KOPT-K1 (cell line): ENCODE data around the gene ITGA2B.
"Not testable (repeated sequence)": the region's sequence is repeated elsewhere in the genome, so short reads cannot be mapped to it uniquely, and the experiment has no call there.

Source experiments
- H3K27ac ChIP-seq: fragments of 200-600 bp; sonication (generic); 2 replicates; pipeline ENCODE4 v1.5.1; 2016; ENCODE audit warnings: antibody characterized with exemption, mild to moderate bottlenecking, low read depth, low read length; ENCODE audit not compliant: poor library complexity, severe bottlenecking
- H3K36me3 ChIP-seq: fragments of 200-600 bp; sonication (generic); 2 replicates; pipeline ENCODE4 v1.5.1; 2017; ENCODE audit warnings: antibody characterized with exemption, mild to moderate bottlenecking, low read length, moderate library complexity; ENCODE audit not compliant: insufficient read depth
- H3K9me3 ChIP-seq: fragments of 200-600 bp; sonication (generic); 2 replicates; pipeline ENCODE4 v1.5.1; 2017; ENCODE audit warnings: antibody characterized with exemption, low read length, mild to moderate bottlenecking; ENCODE audit not compliant: insufficient read depth, poor library complexity, severe bottlenecking

The ITGA2B gene

DNA sequence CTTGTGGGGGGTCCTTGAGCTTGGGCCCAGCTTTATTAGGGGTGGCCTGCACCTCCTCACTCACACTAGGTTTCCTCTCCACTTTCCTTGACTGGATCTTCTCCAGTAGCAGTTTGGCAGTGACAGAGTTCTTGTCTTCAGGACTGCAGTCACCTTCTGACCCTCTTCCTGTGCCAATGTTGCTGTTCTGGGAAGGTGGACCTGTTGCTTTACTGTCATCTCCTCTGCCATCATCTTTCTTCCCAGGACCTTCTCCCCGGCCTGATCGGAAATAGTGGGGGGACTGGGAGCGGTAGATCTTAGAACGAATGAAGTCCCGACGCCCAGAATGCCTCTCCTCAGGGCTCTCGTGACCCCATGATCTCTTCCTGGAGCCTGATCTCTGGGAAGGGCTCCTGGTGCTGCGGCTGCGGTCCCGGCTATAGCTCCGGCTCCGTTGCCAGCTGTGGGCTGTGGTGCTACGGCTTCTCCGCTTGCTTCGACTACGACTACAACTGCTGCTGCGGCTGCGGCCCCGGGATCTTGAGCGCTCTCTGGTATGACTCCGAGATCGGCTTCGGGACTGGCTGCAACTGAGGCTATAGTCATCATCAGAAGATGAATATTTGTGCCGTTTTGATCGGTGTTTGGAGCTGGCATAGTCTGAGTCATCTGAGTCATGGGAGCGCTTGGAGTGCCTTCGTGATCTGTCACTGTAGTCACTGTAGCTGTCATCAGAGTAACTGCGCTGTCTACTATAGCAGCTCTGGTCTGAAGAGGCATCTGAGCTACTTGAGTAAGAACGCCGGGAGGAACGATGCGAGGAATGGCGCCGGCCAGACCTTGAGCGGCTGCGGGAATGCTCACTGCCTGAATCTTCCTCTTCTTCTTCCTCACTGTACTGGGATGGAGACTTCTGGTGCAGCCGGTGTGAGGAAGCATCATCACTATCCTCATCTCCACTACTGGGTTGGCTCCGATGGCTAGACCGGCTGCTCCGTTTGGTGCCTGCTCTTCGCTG is 9.5 kb upstream of the ITGA2B start:
- H3K27ac ChIP-seq = no peak overlapping the region
- peaks cover 80% of the 10 kb centered on the region for H3K36me3 ChIP-seq
- no peaks in the 10 kb centered on the region for H3K9me3 ChIP-seq

DNA sequence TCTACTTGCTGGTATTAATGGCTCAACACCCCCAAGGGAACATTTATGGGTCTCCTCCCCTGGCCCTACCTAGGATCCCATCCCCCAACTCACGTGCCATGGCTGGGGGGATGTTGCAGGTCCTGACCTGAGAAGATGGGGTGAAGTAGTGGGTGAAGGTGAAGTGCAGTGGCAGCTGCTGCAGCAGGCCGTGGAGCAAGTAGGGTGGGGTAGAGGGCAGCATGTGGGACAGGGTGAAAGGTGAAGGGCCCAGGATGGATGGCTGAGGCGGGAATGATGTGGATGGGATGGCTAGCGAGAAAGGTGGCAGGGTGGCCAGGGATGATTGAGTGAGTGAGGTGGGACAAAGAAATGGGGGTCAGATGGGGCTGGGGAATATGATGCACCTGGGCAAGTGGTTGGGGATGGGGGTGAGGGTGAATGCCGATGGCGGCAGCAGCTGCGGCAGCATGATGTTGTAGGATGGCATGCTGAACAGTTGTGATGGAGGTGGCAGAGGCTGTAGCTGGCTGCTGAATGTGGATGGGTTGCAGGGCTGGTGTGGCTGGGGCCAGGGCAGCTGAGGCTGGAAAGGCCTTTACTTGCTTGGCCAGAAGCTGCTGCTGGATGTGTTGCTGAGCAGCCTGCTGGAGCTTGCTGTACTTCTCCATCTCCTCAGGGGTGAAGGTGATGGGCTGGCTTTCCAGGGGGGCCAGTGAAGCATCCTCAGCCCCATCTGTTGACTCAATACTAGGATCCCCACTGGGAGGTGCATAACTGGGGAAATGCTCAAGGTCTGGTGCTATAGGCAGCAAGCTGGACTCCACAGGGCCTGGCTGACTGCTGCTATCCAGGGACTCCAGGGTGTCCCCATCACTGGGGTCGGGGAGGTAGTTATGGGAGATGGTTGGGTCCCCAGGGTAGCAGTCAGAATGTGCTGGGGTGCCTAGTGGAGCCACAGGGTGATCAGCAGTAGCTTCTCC is 8.3 kb upstream of the ITGA2B start:
- Histone ChIP-seq H3K36me3 (peaks cover 67% of the 10 kb centered on the region), H3K27ac (no peak overlapping the region), H3K9me3 (no peaks in the 10 kb centered on the region)

DNA sequence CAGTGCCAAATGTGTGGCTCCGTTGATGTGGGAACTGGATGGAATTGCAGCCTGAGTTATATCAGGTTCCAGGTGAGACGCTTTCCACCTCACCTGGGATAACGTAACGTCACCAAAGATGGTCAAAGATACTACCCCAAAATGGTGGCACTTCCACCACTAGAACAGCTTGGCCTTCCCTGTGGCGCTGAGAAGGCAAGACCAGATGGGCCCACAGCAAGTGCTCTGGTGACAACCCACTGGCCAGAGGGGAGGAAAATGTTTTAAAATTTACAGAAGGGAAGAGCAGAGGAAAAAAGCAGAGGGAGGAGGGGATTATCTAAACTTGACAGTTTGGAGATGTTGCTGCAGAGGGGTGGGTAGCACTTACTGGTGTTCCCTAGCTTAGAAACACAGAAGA is 7.5 kb upstream of the ITGA2B start:
- Histone ChIP-seq H3K27ac (no peak overlapping the region), H3K36me3 (peaks cover 59% of the 10 kb centered on the region), H3K9me3 (no peaks in the 10 kb centered on the region)

DNA sequence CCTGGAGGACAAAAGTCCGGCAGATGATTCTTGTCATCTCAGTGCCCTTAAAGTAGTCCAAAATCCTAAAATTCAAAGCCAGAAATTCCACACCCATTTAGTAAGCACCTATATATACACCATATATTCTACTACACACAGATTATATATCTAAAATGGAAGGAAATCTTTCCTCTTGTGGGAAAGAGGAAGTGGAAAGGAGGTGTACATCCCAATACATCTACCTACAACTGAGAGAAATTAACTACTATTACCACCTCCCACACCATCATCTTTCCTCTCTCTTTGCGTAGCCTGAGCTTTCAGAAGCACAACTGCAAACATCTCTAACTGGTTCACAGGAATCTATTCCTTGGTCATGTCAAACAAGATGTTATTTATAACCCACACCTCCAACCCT is 5.4 kb upstream of the ITGA2B start:
- H3K36me3 ChIP-seq = peaks cover 38% of the 10 kb centered on the region
- no peak overlapping the region for H3K27ac ChIP-seq
- no peaks in the 10 kb centered on the region for H3K9me3 ChIP-seq

DNA sequence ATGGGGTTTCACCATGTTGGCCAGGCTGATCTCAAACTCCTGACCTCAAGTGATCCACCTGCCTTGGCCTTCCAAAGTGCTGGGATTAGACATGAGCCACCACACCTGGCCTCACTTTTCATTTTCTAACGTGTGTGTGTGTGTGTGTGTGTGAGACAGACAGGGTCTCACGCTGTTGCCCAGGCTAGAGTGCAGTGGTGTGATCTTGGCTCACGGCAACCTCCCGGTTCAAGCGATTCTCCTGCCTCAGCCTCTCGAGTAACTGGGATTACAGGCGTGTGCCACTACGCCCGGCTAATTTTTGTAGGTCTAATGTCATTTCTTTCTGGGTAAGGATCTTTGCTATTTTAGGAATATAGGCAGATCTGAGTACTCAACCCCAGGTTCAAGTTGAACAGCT is 4.7 kb upstream of the ITGA2B start:
- peaks cover 31% of the 10 kb centered on the region; the same call in 1 of the 2 replicates for H3K36me3 ChIP-seq
- not testable (repeated sequence) for H3K27ac ChIP-seq, H3K9me3 ChIP-seq

DNA sequence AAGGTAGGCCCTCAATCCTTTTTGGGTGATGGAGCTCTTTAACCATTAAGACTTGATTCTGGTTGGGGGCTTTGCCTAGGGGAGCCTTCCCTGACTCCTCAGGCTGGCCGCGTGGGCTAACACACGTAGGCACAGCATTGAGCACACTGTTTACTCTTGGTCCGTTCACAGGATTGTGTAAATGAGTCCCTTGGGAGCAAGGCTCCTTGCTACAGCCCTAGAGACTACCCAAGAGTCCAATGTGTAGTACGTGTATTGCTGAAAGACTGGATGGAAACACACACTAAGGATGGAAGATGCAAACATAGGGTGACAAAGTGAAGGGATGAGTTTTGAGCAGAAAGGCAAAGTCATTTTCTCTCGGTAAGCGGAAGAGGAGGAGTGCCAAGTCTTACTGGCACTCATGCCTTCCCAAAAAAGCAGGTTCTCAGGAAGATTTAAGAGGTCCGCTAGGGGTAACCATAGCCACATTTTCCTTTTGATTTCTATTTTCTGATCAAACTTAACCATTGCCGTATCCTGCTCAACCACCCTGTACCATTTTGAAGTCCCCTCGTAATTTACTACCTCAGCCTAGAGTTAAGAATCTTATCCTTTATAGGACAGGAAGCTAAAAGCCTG is 911 bp upstream of the ITGA2B start:
- no peak overlapping the region for H3K27ac ChIP-seq
- H3K36me3 ChIP-seq = peaks cover 3% of the 10 kb centered on the region; the same call in 1 of the 2 replicates
- no peaks in the 10 kb centered on the region for H3K9me3 ChIP-seq

DNA sequence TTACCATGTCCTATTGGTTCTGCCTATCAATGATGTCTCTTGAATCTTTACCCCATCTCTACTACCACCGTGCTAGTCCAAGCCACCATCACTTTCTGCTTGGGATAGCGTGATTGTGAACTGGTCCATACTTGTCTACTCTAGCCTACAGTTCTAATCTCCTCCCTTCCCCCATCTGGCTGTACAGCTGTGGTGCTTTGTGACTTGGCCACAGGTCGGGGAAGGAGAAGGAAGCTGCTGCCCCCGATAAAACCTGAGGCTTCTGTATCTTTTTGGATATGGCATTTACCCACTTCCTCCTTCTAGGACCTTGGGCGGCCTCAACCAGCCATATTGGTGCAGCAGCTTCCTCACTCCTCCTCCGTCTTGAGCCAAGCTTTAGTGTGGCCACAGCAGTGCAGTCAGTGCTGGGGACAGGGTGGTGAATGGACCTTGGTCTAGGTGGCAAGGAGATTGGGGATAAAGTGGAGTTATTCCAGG is 314 bp upstream of the ITGA2B start:
- Histone ChIP-seq H3K9me3 (no peaks in the 10 kb centered on the region), H3K27ac (no peak overlapping the region)

DNA sequence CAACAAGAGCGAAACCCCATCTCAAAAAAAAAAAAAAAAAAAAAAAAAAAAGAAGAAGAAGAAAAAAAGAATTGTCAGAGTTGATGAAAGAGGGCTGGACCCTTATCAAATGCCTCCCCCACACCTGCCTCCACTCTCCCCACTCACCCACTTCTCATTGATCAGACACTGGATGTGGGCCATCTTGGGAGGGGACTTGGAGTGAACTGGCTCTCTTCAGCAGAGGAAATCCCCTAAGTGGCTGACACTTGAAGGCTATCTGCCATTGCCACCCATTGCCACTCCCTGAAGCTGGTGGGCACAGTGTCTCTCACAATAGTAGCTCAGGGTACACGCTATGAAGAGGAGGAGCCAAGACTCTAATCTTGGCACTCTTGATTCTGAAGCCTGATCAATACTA is 1.6 kb downstream of the ITGA2B start:
- Histone ChIP-seq H3K36me3 (no peaks in the 10 kb centered on the region), H3K27ac (no peak overlapping the region), H3K9me3 (no peaks in the 10 kb centered on the region)

More for the DNA sequence above, 314 bp upstream of the ITGA2B start:
- 0 out of 2 replicates have a peak, but pooled peaks cover 3% of the 10 kb centered on the region for H3K36me3 ChIP-seq

DNA sequence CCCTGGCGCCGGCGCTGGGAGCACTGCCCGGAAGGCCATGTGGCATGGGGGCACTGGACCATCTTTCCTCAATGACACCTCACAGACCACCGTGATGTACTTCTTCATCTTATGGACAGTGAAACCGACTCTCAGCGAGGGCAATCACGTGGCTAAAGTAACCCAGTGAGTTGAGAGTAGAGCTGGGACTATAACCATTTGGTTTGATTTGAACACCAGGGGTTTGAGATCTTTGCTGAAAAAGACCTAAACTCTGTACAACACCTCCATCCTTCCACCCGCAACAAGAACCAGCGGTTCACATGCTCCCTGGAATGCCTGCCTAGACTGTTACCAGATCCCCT is 3.3 kb downstream of the ITGA2B start:
- Histone ChIP-seq H3K27ac (no peak overlapping the region), H3K9me3 (no peaks in the 10 kb centered on the region), H3K36me3 (no peaks in the 10 kb centered on the region)

DNA sequence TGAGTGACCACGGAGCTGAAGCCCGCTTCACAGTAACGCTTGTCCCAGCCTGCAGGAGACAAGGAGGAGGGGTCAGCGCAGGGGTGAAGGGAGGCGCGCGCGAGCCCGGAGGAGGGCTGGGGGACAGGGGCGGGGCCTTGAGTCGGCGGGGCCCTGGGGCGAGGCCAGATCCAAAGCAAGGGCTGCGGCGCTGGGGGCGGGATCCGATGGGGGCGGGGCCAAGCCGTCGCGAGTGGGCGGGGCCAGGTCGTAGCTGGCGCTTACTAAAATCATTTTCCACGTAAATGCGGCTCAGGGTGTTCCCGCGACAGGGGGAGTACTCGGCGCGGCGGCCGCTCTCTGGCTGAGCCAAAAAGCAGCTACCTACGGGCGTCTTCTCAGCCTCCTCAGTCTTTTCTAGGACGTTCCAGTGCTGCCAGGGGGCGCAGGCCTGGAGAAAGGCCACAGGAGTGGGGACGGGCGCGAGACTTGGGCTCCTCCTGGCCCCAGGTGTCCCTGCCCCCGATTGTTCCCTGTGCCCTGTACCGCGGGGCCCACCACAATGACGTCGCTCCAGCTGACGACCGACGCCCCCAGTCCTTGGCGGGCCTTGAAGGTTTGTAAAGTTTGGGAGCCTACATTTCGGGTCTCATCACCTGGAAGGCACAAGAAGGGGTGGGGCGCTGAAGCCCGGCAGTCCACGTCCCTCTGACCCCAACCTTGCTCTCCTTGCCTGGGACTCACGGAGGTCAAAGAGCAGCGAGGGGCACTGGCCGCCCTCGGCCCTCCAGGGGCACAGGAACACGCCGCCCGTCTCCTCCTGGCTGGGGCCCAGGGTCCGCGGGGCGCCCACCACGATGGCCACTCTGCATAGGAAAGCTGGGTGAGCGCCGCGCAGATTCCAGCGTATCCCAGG is 3.9 kb downstream of the ITGA2B start:
- Histone ChIP-seq H3K9me3 (no peaks in the 10 kb centered on the region), H3K27ac (no peak overlapping the region), H3K36me3 (no peaks in the 10 kb centered on the region)

DNA sequence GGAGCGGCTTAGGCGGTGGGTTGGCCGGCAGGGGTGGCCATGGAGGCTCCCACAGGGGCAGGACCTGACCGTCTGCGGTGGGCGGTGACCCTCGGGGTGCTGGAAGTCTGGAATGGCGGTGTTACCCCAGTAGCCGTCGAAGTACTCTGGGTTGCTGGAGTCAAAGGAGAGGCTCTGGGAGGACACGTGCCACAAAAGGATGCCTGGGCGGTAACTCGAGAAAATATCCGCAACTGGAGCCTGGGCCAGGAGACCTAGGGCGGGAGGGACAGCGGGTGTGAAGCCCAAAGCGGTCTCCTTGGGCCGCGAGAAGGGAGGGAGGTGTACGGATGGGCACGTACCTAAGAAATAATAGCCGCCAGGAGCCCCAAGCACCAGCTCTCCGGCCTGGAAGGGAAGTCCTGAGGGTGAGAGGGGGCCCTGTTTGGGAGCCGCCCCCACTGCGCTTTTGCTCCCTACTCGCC is 4.6 kb downstream of the ITGA2B start:
- no peak overlapping the region for H3K27ac ChIP-seq
- H3K9me3 ChIP-seq = no peaks in the 10 kb centered on the region
- H3K36me3 ChIP-seq = no peaks in the 10 kb centered on the region

DNA sequence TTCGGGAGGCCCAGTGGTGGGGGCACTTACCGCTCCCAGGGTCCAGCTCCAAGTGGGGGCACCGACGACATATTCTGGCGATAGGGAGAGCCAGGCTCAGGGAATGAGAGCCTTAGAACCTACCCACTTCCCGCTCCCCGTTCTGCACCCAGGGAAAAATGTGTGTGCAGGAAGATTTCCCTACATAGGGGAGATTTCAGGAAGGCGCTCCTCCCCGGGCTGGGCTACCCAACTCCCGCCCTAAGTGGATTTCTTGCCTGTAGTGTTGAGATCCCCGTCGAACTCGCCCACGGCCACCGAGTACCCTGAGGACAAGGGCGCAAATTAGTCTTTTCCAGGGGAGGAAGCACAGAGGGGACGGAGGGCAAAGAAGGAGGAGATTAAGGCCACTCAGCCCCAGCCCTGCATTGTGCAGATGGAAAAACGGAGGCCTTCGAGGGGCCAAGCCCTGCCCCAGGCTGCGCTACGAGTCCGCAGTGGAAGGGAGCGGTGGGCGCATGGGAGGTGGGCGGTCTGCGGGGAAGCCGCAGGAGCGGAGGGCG is 5.1 kb downstream of the ITGA2B start:
- no peaks in the 10 kb centered on the region for H3K36me3 ChIP-seq
- no peak overlapping the region for H3K27ac ChIP-seq
- H3K9me3 ChIP-seq = no peaks in the 10 kb centered on the region

DNA sequence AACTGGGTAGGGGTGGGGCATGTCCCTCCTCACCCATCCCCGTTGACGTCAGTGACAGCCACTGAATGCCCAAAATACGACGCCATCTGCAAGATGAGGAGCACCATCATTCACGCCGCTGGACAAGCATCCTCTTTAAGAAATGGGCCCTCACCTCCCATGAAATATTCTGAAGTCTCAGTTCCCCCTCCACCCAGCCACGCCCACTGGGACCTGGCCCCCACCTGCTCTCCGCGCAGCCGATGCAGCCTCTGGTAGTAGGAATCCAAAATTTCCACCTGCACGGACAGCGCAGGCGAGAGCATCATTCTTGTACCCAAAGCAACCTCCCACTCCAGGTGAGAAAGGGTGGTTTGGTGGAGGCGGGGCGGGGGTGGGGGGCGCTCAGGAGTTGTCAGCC is 5.6 kb downstream of the ITGA2B start:
- Histone ChIP-seq H3K27ac (no peak overlapping the region), H3K36me3 (no peaks in the 10 kb centered on the region), H3K9me3 (no peaks in the 10 kb centered on the region)

DNA sequence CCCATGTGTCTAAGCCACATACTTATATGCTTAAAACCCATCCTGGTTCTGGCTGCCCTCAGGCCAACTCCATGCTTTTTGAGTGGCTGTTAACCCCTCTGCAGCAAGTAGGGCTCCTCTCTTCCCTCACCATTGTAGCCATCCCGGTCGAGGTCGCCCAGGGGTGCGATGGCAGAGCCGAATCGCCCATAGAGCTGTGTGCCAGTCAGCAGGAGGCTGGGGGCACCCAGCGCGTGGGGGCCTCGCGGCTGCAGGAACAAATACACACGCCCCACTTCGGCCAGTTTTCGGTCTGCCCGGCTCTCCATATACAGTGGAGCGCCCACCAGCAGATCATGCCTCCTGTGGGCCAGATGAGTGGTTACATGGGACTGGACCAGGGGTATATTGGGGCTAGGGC is 6.1 kb downstream of the ITGA2B start:
- Histone ChIP-seq H3K36me3 (no peaks in the 10 kb centered on the region), H3K27ac (no peak overlapping the region), H3K9me3 (no peaks in the 10 kb centered on the region)
